GM19035 (cell line): Measurements from ENCODE around the gene MRTFA.
"Not testable (repeated sequence)": the region's sequence is repeated elsewhere in the genome, so short reads cannot be mapped to it uniquely, and the experiment has no call there.

Source experiments
- ATAC-seq: cut with Tn5 transposase; IDR thresholded peaks from one replicate; pipeline ENCODE4 v1.9.1; 2021; ENCODE audit not compliant: unreplicated experiment

Gene MRTFA

DNA sequence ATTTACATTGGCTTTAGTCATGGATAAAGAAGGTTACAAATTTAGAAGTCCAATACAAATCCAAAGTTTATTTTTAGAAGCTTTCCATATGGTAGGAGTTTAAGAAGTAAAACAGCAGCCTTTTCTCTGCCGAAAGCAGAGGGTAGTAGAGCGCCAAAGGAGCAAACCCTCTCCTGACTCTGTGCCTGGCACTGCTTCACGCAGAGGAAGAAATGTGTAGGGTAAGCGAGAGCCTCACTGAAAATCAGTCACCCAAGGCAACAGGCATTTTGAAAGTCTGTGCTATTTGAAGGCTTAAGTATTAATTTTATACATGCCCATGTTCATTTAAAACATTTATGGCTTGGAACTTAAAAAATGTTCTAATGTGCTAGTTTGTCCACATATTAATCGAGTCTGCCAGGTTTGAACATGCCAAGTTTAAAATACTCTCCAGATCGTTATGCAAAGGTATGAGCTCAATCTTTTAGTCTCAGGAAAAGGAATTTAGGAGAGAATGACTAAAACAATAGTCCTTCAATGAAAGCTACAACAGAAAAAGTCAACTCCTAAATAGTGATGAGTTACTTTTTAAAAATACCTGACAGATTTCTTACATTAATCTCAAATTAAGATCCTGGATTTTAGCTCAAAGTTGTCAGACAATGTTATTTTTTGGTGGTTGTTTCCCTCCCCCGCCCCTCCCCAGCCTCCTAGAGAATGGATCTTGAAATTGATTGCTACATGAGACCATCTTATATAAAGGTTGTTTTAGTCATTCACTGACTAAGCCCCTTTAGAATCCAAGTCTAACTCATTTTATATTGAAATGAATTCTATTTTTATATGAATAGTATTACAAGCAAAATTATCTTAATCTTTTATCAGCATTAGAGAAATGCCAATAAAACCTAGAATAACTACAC, 38.7 kb downstream of the MRTFA start:
- ATAC-seq: no peak

DNA sequence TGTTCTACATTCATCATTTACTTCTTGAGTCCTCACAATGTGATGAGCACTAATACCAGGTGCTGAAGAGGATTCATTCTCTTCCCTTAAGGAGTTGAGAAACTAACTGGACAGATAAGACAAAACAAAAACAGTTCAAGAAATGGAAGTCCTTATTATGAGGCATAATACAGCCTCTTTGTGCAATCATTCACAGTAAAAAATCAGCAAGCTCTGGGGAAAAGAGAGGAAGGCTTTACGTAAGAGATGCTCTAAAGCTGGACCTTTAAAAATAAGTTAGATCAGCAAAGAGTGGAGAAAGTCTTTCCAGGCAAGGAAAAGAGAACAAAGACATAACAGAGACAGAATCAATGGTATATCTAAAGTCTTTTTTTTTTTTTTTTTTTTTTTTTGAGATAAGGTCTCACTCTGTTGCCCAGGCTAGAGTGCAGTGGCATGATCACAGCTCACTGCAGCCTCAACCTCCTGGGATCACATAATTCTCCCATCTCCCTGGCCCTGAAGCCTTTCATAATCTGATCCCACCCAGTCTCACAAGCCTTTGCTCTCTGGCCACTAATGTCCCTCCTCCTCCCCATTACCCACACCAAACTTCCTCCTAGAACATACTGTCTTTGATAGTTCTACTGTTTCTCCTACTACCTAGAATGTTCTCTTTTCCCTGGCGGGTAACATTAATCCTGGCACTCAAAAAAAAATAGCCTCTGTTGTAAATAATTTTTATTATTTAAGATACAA, 40.9 kb downstream of the MRTFA start:
- ATAC-seq: no peak

DNA sequence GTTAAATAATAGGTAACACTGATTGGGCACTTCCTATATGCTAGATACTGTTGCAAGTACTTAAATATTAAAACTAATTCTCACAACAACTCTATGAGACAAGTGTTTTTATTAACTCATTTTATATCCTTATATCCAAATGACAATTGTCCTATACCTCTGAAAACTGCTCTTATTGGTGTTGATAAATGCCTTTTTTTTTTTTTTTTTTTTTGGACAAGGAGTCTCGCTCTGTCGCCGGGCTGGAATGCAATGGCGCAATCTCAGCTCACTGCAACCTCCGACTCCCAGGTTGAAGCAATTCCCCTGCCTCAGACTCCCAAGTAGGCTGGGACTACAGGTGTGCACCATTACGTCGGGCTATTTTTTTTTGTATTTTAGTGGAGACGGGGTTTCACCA, 41.6 kb downstream of the MRTFA start:
- ATAC-seq: no peak

DNA sequence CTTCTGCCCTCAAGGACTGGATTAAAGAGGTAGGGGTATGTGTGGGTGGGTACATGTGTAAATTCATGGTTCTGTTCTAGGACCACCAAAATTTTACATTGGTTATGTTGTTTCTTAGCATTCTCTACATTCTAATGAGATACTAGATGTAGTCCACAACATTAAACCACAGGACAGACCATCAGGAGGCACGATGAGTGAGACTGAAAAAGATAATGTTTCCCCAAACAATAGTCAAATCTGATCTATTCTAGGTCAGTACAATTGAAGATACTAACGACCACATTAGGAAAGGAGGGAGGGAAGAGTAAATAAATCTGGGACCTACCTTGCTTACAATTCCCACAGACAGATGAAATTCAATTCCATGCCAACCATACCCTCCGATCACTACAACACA, 42.2 kb downstream of the MRTFA start:
- ATAC-seq: no peak

DNA sequence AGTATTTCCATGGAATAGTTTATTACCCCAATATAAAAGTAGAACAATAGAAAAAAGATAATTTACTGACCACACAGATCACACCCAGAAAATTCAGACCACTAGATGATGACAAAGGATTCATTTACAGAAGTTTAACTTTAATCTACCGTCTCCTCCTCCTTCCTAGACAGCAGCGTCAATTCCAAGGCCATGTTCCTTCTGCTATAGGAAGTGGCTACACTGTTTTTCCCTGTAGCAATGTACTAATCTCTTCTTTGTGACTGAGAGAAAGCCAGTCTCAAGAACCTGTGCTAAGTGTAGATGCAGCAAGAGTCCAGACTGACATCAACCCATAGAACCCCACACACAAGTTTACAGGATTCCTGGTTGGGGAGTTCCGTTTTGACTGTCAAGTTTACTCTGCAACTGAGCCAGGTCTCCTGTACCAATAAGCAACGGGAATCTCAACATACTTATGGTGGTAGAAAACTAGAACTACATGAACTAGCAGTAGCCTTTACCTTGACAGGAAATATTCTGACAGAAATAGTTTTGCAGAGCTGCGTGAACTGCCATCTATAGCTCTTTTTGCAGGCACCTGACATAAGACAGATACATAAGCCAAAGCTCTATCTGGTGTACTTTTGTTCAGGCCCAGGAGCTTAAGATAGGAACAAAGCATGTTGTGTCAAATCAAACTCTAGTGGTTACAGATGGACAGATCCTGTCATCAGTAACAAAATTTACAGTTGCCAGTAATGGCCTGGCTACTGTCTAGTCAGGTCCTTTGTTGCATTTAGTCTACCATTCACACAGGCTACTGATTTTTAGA, 42.9 kb downstream of the MRTFA start:
- ATAC-seq: no peak

DNA sequence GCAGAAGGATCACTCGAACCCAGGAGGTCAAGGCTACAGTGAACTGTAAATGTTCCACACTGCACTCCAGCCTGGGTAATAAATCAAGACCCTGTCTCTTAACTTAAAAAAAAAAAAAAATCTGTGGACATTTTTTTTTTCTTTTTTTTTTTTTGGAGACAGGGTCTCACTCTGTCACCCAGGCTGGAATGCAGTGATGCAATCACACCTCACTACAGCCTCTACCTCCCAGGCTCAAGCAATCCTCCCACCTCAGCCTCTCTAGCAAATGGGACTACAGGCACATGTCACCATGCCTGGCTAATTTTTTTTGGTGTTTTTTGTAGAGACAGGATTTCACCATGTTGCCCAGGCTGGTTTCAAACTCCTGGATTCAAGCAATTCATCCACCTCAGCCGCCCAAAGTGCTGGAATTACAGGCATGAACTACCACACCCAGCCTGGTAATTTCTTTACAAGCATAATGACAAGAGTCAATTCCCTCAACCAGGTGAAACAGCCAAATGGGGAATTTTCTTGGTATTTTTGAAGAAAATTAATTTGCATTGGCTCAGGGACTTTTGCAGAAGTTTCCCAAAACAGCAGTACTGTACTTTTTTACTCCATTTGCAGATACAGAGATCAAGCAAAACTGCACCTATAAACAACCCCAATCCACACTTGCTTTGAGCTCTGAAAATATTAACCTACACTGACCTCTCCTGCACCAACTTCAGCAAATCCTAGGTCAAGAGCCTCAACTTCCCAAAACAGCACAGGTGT, 44.0 kb downstream of the MRTFA start:
- ATAC-seq: no peak

DNA sequence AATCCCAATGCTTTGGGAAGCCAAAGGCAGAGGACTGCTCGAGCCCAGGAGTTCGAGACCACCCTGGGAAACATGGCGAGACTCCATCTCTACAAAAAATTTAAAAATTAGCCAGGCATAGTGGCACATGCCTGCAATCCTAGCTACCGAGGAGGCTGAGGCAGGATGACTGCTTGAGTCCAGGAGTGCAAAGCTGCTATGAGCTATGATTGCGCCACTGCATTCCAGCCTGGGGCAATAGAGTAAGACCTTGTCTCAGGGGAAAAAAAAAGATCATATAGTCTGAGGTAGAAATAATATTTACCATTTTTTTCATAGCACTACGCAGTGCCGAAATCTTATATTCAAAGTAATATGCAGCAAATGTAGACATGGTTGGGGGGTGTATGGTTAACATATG, 47.8 kb downstream of the MRTFA start:
- ATAC-seq: no peak

DNA sequence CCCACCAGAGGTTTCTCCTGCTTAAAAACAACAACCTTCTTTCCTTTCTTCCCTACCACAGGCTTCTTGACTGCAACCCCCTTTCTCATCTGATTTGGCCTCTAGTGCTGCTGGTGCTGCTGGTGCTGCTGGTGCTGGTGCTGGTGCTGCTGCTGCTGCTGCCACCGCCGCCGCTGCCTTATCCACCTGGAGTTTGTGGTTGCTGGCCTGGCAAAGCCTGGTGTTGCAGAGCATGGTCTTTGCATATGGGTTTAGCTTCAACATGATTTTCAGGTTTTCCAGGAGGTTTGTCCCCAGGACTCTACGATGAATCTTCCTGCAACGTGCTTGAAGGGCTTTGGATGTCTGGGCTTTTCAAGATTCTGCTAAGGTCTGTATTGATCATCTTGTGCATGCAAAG, 49.7 kb downstream of the MRTFA start:
- ATAC-seq: no peak

DNA sequence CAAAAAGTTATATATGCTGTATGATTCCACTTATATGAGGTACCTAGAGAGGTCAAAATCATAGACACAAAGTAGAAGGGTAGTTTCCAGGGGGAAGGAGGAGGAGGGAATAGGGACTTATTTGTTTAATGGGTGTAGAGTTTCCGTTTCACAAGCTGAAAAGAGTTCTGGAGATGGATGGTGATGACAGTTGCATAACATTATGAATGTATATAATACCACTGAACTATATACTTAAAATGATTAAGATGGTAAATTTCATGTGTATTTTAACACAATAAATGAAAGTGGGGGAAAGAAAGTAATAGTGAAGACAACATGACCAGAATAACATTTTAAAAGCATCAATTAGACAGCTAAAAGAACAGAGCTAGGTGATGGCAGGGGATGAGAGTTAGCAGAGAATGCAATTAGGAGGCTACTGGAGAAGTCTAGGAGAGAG, 51.2 kb downstream of the MRTFA start:
- ATAC-seq: no peak

DNA sequence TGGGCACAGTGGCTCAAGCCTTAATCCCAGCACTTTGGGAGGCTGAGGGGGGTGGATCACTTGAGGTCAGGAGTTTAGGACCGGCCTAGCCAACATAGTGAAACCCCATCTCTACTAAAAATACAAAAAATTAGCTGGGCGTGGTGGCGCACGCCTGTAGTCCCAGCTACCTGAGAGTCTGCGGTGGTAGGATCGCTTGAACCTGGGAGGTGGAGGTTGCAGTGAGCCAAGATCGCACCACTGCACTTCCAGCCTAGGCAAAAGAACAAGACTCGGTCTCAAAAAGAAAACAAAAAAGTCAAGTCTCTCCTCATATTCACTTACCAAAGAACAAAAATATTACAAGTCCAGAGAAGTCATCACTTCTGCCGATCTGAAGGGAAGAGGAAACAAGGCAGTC, 51.8 kb downstream of the MRTFA start:
- ATAC-seq: not testable (repeated sequence)

DNA sequence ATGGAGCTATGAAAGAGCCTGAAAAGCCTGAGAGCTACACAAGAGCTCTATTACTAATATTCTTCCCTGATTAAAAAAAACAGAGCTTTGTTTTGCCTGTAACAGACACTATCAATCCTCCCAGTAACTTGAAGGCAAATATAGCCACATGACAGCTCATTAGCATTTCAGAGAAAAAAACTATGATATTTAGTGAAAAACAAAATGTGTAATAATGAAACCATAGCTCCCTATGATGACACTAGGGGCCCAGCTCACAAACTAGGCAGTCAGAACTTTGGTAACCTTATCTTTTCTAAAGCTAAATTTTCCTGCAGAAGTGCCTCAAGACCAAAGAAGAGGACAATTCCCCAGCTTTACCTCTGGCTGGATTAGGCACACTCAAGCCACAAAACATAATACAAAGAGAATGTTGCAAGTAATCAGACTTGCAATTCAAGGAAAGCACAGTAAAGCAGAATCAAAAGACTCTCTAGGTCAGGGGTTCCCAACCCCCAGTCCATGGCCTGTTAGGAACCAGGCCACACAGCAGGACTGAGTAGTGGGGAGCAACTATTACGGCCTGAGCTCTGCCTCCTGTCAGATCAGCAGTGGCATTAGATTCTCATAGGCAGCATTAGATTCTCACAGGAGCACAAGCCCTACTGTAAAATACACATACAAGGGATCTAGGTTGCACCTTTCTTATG, 53.3 kb downstream of the MRTFA start:
- peak; percentile 64 for ATAC-seq

DNA sequence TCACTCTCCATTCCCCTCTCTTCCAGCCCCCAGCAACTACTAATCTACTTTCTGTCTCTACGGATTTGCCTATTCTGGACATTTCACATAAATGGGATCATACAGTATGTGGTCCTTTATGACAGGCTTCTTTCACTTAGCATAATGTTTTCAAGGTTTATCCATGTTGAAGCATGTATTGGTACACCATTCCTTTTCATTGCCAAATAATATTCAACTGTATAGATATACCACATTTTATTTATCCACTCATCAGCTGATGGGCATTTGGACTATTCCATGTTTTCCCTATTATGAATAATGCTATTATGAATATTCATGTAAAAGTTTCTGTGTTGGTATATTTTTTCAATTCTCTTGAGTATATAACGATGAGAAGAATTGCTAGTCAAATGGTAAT, 54.5 kb downstream of the MRTFA start:
- no peak for ATAC-seq

DNA sequence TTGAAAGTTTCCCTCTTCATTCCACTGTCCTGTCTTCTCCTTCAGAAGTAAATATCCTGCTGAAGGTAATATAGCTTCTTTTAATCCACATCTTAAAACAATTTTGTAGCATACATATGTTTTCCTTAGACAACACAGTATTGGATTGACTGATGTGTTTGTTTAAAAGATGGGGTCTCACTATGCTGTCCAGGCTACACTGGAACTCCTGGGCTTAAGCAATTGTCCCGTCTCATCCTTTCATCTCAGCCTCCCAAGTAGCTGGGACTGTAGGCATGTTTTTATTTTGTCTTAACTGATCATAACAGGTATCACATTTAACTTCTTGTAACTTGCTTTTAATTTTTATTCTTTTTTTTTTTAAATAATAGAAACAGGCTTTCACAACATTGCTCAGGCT, 55.9 kb downstream of the MRTFA start:
- no peak for ATAC-seq

DNA sequence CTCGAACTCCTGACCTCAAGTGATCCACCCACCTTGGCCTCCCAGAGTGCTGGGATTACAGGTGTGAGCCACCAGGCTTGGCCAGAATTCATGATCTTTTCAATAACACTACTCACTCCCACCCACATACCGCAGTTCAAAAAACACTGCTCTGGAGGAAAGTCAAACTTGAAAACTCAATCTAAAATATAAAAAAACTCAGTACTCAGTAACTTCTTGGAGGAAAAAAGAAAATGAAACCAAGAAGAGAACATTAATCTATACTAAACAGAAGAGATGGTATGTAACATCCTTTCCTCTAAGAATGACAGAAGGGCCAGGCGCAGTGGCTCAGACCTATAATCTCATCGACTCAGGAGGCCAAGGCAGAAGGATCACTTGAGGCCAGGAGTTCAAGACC, 58.3 kb downstream of the MRTFA start:
- ATAC-seq: no peak

DNA sequence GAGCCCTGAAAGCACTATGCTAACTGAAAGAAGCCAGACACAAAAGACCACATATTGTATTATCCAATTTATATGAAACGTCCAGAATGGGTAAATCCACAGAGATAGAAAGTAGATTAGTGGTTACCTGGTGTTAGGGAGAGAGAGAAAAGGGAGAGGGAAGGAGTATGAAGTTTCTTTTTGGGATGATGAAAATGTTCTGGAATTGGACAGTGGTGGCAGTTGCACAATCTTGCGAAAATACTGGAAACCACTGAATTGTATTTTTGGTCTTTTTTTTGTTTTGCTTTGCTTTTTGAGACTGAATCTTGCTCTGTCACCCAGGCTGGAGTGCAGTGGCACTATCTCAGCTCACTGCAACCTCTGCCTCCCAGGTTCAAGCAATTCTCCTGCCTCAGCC, 63.5 kb downstream of the MRTFA start:
- no peak for ATAC-seq

DNA sequence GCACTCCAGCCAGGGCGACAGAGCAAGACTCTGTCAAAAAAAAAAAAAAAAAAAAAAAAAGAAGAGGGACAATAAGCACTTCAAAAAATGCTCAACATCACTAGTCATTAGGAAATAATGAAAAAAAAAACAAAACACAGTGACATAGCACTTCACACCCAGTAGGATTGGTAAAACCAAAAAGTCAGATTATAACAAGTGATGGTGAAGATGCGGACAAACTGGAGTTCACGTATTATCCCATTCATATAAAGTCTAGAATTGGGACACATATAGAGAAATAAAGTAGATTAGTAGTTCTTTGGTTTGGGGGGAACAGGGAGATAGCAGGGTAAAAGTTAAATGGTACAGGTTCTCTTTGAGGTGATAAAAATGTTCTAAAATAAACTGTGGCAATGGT, 64.6 kb downstream of the MRTFA start:
- ATAC-seq: no peak

DNA sequence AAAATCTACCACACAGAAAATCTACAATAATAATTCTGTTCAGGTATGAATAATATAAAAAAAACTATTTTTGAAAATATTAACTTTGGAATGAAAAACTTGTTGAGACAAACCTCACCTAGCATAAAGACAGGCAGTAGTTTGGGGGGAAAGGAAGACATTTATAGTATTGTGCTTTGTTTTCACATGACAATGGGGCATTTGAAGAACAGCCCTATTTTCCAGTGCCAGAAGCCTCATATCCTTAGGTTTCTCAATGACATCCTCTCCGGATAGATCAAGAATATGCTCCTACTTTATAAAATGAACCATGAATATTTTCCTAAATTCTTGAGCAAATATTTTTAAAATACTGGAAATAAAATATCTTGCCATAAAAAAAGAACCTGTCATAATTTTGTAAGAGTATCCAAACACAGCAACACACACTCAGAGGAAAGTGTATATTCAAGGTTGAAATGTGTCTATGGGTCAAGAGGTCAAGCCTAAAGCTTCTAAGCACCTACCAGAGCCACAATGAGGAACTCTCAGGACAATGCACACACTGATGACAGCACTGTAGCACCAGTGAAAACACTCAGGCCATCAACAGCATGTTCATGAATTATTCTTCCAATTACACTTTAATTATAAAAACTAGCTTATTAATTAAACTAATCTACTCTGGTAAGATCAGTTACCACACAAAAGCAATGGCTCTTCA, 68.7 kb downstream of the MRTFA start:
- no peak for ATAC-seq

DNA sequence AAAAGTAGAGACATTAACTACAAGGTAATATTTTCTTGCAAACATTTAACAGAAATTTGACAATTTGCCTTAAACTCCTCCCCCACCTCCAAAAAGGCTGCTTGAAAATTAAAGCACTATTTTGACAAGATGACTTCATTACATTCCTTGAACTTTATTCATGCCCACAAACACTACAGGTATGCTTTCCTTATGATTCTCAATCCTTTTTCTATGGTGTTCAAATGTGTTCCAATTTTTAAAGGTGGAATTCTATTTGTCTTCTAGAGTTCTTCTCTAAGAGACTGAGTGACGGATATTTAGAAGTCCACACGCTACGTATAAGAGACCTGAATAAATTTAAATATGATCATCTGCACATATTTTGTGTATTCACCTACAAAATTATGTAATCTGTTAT, 69.4 kb downstream of the MRTFA start:
- no peak for ATAC-seq

DNA sequence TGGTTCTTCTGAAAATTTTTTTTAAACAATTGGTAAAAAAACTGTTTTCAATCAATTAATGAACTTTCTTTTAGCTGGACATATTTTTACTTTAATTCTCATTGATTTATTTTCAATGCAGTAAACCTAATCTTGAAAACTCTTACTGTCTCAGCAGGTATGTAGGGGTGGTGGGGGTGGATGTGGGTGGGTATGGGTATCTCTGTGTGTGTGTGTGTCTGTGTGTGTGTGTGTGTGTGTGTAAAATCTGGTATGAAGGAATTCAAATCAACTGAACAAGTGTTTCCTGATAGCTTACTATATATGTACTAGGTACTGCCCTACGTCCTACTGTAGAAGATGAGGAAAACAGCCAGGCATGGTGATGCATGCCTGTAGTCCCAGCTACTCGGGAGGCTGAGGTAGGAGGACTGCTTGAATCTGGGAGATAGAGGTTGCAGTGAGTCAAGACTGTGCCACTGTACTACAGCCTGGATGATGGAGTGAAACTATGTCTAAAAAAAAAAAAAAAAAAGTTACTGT, 75.5 kb downstream of the MRTFA start:
- no peak for ATAC-seq
